HG03571 (cell line): ENCODE results near the gene HOXA4.
A peak's percentile ranks its signal among the peaks of the same experiment; 100 is the strongest.

ENCODE experiments used
- ATAC-seq: cut with Tn5 transposase; IDR thresholded peaks from one replicate; pipeline ENCODE4 v1.9.1; 2021; ENCODE audit not compliant: unreplicated experiment

The HOXA4 gene

DNA sequence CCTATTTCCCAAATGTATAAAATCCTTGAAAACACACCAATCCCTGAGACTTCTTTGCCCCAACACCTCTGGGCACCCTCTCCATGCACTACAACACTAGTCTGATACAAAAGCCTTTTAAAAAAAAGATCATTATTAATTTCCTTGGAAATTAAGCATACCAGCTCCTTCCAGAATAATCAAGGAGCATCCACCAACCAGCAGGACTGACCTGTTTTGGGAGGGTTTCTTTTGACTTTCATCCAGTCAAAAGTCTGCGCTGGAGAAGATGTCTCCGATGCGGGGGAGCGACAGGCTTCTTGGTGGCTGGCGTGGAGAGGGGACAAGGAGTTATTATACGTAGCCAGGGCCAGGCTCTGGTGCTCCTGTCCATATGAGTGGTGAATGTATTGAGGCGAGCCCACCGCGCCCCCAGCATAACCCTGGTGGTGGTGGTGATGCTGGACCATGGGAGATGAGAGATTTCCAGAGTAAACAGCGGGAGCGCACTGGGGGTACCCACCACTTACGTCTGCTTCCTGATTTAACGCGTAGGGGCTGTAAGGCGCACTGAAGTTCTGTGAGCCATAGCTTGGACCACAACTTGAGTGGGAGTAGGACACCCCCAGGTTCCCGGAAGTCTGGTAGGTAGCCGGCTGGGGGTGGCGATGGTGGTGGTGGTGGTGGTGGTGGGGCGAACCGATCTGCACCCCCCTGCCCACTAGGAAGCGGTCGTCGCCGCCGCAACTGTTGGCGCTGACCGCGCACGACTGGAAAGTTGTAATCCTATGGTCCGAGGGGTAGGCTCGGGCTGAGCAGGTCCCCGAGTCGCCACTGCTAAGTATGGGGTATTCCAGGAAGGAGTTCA lies 35.3 kb downstream of the HOXA4 start:
- ATAC-seq = peak; percentile 4

DNA sequence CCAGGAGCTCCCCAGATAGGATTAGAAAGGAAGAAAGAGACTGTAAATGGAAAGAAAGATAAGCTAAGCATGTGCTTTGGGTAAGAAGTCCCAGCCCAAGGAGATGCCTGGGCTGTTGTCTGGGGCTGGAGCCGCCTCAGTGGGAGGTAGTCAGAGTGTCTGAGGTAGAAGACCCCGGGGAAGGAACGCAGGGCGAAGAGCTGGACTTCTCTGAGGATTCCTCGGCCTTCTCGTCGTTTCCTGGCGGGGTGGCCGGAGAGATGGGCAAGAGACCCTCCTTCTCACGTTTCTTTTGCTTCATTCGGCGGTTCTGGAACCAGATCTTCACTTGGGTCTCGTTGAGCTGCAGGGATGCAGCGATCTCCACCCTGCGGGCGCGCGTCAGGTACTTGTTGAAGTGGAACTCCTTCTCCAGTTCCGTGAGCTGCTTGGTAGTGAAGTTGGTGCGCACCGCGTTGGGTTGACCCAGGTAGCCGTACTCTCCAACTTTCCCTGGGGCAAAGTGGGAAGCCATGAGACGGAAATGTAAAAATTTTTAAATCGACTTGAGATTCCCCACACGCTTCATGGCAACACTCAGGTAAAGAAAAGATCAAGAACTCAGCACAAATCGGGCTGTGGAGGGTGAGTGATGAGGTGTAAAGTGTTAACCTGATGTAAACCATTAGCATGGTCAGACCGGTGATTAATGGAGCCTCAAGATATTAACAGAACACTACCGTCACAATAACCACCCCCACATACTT lies 36.1 kb downstream of the HOXA4 start:
- no peak for ATAC-seq

DNA sequence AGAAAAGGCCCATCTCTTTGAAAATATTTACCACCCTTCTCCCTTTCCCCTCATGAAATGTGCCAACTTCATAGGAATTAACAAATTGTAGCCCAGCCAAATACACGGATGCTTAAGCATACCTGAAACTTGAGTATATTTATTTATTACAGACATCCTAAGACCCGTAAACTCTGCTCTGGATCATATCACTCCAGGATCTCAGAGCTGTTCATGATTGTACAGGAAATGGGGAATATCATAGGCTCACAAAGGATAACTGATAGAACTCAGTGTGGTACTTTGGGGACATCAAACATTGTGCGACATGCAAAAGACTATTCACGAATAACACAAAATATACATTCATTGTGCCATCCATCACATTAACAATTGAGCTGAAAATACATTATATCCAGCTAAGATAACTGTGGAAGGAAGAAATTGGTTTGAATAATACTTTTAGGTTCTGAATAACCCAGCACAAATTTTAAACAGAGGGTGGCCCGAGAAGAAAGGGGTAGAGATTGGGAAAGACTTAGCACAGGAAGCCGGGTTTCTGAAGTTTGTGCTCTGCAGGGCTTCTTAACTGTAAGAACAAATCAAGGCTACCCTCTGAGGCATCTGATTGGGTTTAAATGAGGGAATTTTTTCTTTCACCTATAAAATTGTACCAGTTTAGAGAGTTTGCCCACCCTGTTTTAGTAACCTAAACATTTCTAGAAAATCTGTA lies 37.2 kb downstream of the HOXA4 start:
- ATAC-seq = no peak

DNA sequence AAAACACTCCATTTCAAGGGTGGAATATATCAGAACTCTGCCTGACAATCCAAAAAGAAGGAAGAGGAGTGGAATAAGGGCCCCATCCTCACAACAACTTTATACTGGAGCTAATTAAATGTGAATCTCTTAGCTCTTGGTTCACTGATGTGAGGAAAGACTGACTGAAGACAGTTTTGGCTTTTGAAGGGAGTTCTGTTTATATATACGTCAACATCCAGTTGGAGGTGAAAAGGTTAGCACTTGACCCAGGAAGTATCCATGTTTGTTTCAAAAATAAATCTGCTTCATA lies 37.8 kb downstream of the HOXA4 start:
- no peak for ATAC-seq

DNA sequence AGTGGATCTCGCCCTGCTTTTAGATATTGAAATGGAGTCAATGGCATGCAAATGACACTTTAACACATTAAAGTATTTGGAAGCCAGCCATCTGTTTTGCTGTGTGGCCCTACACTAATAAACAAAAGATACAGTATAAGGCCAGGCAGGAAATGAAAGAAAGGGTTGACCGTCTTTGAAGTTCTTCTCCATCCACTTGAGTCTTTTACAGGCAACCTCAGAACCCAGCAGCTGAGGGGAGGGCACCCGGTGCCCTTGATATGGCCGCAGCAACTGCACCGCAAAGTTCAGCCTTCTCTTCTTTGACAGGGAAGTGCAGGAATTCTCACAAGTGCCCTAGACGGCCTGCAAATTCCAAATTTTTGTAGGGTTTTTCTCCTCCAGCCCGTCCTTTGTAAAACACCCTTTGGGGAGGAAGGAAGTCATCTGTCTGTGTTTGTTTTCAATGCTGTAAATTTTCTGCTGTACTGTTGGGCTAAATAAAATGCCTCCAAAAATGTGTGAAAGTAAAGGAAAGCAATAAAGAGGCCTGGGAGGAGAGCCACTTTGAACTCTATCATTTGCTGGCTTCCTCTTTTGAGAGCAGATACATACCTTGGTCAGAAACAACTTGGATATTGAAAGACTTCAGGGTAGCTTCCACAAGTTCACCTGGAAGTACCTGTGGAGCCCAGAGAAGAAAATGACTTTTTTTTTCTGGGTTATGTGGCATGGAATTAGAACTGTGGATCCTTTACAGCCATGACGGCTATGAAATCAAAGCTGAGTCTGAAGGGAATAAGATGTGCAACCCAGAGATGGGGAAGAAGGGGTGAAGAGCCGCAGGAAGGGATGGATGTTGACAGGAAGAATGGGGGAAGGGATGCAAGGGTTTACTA lies 38.4 kb downstream of the HOXA4 start:
- no peak for ATAC-seq

DNA sequence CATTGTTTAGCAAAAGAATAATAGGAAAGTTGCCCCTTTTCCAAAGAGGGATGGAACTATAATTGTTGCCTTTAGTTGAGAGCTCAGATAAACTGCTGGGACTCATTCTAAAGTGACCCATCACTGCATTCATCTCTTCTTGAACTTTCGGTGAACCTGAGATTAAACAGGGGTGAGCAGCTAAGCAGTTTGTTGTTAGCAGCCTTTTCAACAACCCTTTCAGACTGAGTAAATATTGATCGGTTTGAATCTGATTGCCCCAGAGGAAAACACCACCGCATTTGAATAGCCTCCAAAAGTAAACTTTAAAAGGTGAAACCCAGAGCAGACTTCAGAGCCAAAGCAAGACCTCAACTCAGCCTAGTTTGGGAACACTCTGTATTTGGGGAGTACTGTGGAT lies 39.5 kb downstream of the HOXA4 start:
- no peak for ATAC-seq

DNA sequence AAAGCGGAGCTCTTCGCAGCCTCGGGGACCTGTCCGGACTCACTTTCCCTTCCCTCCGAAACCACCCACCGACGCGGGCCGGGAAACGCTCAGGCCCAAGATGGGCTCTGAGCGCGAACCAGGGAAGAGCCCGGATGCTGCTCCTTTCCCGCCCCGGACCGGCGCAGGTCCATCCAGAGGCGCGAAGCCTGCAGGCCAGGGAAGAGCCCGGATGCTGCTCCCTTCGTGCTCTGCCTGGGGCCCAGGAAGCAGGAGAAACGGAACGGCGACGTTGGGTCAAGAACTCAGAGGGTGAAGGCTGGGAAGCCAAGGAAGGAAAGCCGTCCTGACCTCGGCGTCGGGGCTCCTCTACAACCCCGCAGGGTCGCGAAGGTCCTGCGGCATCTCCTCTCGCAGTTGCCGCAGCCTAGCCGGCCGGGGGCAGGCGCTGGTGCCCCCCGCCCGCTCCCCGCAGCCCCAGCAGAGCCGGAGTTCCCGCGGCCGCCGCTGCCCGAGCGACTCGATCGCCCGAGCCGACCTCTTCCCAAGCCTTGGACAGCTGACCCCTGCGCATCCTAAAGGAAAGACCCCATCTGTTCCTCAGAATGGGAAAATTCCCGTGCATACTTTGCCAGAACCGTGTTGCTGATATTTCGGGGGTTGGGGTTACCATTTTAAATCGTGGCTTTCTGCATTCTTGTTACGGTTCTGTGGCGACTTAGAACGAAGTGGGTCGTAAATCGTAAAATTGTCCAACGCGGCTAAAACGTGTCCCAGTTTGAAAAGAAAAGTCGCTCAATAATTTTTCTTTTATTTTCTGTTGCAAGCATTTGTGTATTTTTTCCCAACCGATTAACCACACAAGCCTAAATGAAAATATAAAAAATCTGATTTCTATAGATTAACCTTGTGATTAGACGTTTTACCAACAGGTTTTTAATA lies 42.3 kb downstream of the HOXA4 start:
- ATAC-seq = no peak

DNA sequence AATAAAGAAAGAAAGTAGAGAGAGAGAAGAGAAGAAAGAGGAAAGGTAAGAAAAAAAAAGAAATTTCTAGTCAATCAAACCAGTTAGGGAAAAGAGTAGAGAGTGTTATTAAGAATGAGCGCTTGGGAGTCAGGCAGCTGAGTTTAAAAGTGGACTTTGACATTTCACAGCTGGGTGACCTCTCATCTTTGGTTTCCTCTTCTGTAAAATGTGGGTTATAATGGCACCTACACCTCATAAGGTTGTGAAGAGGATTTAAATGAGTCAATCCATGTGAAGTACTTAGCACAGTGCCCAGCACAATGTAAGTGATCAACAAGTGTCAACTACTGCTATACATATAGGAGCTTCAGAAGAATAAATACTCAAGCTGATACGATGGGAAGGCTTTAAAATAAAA lies 46.9 kb downstream of the HOXA4 start:
- no peak for ATAC-seq

DNA sequence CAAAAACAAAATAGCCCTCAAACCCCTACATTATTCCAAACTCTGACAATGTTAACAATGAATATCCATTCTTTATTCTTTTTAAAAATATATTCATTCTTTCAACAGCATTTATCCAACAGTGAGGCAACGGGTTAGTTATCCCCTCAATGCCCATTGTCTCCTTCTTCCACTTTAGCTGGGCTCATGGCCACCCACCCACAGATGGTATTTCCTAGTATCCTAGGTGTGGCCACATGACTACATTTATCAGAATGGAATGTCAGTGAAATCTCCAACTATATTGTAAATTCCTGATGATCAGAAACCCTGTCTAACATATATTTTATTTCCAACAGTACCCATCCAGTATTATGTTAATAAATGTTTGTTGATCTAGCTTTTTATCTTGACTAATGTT lies 48.4 kb downstream of the HOXA4 start:
- no peak for ATAC-seq

DNA sequence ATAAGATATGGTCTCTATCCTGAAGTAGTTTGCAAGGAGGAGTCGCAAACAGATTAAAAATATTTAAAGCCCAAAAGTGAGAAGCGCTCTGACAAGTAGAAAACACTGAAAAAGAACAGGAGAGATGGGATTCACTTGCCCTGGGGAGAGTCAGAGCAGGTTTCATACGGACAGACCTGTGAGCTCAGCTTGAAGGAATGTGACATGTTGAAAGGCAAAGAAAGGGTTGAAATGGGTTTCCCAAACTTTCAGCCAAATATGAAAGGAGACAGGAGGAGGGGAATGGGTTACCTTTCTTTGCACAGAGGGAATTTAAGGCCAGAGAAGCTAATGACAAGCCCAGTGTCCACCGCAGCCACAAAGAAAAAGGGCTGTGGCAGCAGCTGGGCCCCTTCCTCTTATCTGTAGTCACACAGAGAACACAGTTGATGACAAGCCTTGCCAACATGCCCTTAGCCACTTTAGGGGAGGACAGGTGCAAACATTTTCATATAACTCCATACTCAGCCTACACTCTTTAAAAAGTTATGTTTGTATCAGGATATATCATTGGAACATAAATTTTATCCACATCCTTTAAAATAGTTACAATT lies 49.6 kb downstream of the HOXA4 start:
- no peak for ATAC-seq

DNA sequence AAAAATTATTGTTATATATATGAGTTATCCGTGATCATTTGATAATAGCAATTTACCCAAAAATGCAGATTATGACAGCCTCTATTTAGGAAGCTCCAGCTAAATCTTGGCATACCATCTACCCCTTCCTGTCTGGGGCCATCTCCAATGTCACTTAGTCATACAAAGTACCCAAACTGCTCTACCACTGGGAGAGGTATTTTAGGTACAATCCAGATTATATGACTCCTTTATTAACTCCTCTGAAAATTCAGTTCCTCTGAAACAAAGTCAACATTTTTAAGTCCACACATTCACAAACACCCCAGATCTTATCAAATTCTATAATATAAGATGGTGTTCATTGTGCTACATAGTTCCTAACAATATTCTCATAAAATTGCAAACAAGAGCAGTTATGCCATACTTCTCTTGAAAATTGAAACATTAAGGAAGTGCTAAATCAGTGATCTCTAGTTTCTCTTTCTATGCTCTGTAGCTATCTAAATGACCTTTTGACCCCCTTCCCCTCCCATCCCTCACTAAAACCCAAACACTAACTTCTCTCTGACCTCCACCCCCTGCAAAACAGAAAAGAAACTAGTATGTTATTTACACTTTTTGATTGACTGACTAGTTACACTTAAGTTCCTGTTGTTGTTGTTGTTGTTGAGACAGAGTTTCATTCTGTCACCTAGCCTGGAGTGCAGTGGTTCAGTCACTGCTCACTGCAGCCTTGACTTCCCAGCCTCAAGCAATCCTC lies 51.2 kb downstream of the HOXA4 start:
- ATAC-seq = no peak

DNA sequence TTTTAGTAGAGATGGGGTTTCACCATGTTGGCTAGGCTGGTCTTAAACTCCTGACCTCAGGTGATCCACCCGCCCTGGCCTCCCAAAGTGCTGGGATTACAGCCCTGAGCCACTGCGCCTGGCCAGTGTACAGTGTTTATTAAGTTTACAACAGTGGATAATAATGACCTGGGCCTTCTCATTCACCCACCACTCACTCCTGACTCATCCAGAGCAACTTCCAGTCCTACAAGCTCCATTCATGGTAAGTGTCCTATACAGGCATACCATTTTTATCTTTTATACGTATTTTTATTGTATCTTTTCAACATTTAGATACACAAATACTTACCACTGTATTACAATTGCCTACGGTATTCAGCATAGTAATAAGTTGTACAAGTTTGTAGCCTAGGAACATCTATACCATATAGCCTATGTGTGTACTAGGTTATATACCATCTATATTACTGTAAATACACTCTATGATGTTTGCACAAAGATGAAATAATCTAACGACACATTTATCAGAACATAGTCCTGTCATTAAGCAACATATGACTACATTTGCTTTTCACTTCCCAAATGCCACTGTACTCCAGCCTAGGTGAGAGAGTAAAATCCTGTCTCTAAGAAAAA lies 51.8 kb downstream of the HOXA4 start:
- ATAC-seq = no peak
